Putamen (tissue), 1 donor: ENCODE results near the gene TMEM92.
A peak's percentile ranks its signal among the peaks of the same experiment; 100 is the strongest.
"Not testable (repeated sequence)": the region's sequence is repeated elsewhere in the genome, so short reads cannot be mapped to it uniquely, and the experiment has no call there.

Source experiments
- DNase-seq: peaks from one replicate; pipeline ENCODE4 v3.0.0-alpha.2; 2016; ENCODE audit warnings: low spot score

Gene TMEM92

GRCh38 chr17:50262001-50262794, 12.1 kb upstream of the TMEM92 start:
- DNase-seq, result no peak

DNA sequence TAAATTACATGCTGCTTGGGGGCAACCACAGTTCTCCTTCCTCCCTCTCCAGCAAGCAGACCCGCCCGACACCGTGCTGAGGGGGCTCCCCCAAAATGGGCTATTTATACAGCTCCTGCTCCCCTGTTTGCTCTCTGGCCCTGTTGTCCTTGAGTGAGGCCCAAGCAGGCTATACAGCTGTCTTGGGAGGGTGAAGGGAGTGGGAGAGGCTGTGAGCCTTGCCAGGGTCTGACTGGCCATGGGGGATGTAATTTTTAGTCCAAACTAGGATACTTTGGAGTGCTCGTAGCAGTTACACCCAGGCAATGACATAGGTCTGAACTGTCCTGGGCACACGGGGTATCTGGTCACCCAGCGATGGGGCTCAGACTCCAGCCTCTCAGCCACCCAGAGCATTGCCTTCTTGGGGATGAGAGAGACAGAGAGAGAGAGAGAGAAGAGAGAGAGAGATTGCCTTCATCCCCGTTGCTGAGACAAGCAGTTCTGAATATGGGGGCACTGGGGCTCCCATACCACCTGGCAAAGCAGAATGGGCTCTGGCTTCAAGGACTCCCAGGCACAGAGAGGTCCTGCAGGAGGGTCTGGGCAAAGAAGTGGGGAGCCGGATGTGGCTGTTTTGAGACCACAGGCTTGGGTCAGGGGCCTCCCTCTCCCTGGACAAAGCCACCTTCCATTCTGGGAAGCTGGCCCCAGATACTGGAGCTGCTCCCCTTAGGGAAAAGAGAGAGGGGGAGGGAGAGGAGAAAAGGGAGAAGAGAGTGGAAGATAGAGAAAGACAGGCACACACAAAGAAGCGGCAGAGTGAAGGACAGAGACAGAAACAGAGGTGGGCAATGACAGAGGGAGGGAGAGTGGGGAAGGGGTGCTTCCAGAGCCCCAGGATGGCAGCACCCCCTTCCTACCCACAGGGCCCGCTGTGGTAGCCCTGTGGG, 10.7 kb upstream of the TMEM92 start:
- no peak for DNase-seq

DNA sequence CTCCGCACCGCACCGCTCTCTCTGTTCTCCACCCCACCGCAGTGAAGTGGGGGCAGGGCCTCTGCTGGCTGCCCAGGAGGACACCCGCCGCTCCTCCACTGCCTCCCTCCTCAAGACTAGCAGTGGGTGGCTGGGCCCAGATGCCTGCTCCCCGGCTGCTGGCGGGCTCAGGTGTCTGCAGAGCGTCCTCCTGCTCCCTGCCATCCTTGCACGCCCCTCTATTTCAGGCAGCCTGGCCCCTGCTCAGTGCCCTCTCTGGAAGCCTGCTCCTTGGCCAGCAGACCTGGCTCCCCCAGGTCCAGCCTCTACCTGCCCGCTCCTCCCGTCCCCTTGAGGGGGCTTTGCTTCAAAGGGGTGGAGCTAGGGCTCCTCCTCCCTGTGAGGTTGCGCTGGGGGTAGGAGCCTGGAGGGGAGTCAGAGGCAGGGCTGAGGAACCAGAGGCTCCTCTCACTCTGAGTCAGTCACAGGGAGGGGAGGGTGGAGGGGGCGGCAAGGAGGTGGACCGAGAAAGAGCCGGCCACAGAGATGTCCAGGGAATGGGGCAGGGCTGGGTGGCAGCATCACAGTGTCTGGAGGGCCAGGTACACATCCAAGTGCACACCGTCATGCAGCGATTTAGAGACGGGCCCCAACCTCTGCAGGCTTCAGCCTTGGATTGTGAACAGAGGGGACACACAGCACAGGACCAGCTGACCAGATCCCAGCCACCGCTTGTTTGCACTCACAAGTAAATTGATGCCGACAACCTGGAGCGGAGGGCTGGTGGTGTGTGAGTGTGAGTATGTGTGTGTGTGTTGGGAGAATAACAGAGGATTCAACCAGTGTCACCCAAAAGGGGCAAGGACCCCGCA, 9.8 kb upstream of the TMEM92 start:
- DNase-seq, result no peak

GRCh38 chr17:50265212-50265611, 9.1 kb upstream of the TMEM92 start:
- DNase-seq, result no peak

GRCh38 chr17:50265690-50266315, 8.5 kb upstream of the TMEM92 start:
- no peak for DNase-seq

DNA sequence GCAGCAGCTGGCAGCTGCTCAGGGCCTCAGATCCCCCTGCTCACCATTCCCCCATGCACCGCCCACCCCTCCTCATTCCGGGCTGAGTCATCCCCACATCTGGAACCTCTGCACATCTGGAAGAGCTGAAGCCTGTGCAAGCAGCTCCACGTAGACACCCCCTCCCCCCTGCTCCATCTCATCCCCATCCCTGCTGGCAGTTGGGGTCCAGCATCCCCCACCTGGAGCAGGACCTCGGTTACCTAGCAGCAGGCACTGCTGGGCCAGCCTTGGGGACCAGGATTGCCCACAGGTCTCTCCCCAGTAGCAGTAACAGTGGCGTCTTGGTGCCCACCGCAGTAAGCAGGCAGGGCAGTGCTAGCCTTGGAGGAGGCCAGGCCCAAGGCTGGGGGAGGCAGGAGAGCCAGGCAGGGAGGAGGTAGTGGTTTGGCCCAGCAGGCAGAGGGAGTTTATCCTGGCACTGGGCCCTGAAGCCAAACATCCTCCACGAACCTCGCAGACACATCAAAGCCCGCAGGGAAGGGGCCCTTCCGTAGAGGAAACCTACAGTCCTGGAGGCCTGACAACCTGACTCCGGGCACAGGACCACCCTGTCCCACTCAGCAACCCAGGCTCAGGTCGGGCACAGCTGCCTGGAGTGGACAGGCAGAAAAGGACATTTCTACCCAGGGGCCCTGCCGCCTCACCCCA, 7.7 kb upstream of the TMEM92 start:
- no peak for DNase-seq

- no peak for DNase-seq
These were observed 7.0 kb upstream of the TMEM92 start for GRCh38 chr17:50267074-50267841.

DNA sequence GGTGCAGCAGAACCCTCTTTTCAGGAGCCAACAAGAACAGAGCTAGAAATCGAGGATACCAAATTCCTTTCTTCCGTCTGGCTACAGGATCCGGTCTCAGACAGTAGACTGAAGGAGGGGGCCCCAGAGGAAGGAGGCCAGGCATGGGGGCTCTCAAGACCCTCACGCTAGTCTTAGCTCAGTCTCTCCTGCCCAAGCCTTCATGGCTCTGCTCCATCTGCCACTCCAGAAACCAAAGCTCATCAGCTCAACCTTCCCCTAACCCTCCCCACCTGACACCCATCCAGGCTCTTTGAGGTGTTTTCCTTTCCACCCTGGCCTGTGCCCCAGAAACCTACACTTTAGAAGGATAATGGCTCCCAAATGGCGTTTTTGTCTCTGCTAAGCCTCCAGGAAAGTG, 6.2 kb upstream of the TMEM92 start:
- no peak for DNase-seq

DNA sequence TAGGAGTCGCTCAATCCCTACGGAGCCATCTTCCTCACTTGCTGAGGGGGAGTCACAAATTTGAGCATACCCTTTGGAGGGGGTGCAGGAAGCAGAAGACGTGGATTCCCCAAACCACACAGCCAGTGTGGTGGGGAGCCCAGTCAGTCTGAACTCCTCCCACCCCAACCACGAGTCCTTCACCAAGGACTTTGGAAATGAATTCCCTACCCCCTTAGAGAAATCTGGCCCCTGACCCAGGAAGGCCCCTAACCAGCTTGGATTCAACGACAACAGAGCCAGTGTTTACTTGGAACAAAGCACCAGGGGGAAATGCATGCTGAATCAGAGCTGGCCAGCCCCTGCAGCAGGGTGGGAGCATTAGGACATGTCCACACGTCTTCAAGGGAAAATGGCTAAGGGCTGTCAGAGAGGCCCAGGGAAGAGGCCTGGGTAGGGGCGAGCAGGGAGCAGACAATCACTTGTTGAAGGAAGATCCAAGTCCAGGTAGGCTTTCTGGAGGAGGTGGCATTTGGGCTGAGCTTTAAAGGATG, 5.5 kb upstream of the TMEM92 start:
- no peak for DNase-seq

GRCh38 chr17:50269477-50270434, 4.5 kb upstream of the TMEM92 start:
- DNase-seq, result peak; percentile 18

GRCh38 chr17:50270435-50271362, 3.6 kb upstream of the TMEM92 start:
- no peak for DNase-seq

GRCh38 chr17:50271363-50271750, 2.9 kb upstream of the TMEM92 start:
- DNase-seq, result not testable (repeated sequence)

GRCh38 chr17:50272246-50272645, 2.0 kb upstream of the TMEM92 start:
- DNase-seq, result no peak

DNA sequence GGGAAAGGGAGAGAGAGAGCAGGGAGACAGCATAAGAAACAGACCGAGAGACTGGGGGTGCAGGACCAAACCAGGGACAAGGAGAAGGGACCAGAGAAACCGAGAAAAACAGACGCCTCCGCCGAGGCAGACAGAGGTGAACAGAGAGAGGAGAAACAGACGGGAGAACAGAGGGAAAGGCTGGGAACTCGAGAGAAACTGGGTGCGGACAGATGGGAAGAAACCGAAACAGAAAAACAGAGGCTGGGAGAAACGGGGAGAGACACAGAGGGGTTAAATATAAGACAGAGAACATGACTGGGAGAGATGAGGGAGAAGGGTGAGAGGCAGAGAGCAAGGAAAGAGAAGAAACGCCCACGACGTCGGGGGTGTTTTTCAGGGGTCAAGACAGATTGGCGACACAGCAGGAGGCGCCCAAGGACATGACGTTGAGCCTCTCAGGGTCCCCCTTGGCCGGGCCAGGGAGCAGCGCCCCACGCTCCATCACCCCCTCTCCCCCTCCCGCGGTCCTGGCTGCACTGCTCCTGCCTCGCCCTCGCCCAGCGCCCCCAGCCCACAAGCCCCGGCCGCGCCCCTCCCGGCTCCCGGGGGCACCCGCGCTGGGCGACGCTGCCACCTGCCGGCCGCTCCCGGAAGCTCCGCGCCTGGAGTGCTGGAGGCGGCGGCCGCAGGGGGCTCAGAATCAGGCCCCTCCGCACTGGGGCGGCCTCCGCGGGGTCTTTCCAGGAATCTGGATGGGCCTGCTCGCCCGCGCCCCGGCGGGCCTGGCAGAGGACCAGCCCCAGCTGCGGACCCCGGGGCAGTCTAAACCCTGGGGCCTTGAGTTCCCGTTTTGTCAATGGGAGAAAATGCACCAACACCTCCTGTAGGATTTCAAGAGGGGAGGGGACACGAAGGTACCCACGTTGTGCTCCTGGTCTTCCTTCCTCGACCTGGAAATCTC, 1.3 kb upstream of the TMEM92 start:
- DNase-seq, result no peak

- DNase-seq, result no peak
These were observed 619 bp upstream of the TMEM92 start for GRCh38 chr17:50273654-50274040.

- DNase-seq, result no peak
These were observed 593 bp downstream of the TMEM92 start for GRCh38 chr17:50274897-50275221.

DNA sequence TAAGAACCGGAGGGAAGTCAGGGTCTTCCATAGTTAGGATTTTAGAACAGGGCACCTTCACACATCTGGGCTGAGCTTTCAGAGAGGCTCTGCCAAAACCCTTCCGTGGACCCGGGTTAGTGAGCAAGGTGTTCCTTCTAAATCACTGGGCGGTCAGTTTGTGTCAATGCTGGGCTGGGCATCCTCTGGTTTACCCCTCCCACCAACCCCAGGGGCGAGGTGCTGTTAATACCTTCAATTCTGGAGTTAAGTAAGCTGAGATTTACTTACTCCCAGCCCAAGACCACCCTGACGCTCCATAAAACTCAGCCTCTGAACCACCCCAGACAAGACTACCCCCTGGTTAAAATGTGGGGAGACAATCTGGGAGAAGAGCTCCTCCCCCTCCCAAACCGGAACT, 1.0 kb downstream of the TMEM92 start:
- no peak for DNase-seq
